Activated CD8-positive, alpha-beta memory T cell treated with anti-CD3 and anti-CD28 coated beads, Interleukin-2, amount 50 U/mL, for 24 hours (primary cell): ENCODE data around the gene ANKRA2.
A peak's percentile ranks its signal among the peaks of the same experiment; 100 is the strongest.

Experiments used
- DNase-seq: peaks from one replicate; pipeline ENCODE4 v3.0.0-alpha.2; 2020; ENCODE audit errors: extremely low read depth

The ANKRA2 gene, protein sequence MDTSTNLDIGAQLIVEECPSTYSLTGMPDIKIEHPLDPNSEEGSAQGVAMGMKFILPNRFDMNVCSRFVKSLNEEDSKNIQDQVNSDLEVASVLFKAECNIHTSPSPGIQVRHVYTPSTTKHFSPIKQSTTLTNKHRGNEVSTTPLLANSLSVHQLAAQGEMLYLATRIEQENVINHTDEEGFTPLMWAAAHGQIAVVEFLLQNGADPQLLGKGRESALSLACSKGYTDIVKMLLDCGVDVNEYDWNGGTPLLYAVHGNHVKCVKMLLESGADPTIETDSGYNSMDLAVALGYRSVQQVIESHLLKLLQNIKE

DNA sequence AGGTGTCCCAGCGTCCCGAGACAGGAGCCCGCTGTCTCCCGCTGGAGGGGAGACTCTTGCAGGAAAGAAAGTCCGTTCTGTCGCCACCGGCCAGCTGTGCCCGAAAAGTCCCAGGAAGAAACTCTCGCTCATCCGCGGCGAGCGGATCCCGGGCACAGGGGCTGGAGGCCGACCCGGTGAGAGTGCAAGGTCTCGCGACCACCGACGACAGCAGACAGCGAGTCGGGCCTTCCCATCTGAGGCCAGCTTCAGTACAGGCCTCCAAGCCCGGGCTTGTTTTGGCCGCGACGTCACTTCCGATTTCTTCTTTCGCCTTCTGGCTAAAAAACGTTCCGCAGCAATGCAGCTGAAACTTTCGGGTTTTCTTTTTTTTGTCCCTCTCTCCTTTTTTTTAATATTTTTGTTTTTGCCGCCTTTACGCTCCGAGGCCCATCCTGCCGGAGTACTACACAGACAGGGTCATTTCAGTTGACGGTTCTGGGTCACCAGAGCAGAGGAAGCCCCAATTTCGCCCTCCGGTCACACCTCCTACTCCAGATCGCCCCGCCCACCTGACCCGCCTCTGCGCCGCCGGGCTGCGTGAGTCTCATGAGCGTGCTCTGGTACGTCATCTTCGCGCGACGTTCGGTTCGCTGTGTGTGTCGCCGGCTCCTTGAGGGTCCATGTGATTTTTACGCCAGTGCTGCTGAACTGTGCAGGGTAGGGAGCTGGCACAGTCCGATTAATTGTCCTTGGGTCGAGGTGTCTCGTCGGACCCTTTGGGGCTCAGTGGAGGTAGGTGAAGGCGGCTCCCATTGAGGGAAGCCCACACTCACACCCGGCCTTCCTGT is at the start of gene ANKRA2, which contains the start of gene UTP15:
ANKRA2 (minus strand) TSS at position 501 of the 830 bp plus-strand sequence. CDS start 2,758 bp downstream, outside the sequence.
UTP15 (plus strand) TSS at position 605 of the 830 bp plus-strand sequence. CDS start 1,602 bp downstream, outside the sequence.
- peak; percentile 98 for DNase-seq

DNA sequence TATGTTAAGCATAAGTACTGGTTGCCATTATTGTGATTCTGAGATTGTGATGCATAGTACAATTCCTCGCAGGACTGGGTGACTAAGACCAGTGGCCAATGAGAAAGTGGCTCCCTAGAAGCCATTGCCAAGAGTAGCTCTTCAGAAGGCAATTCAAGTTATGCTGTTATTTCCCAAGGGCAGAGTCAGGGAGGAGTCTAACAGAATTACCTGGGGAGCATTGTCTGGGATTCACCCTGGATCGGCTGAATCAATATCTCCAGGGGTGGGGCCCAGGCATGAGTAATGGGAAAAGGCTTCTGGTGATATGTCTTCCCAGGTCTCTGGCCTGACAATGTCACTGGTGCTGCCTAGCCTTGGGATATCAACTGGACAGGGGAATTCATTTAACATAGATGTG is 49.6 kb upstream of the ANKRA2 start:
- DNase-seq = no peak

DNA sequence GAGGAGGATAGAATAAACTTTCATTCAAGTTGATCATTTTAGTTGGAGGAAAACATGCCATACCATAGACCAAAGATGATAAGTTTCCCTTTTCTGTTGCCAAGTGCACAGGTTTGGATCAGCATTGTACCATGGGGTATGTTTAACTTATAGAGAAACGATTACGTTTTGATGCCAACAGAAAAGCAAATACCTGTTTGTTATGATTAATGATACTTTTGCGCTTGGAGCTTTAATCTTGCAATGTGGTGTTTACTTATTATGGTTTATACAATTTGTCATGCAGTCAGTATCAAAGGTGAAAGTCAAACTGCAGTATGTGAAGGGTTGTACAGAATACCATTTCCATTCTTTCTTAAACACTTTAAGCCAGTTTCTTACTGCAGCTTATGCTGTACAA is 47.4 kb upstream of the ANKRA2 start:
- DNase-seq = no peak

DNA sequence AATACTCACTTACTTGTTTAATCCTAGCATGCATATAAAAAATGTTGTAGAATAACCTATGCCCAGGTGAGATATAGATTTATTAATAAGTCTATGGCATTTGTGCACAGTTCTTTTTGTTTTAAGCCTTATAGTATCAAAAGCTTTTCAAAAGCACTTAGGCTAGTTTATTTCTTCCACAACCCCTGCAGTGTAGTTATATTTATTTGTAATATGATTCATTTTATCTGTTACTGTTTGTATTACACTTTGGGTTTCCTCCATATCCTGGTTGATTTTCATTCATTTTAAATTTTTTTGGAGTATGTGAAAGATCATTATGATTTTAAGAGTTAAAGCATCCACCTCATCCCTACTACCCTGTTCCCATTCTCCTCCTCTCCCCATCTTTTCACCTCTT is 41.8 kb upstream of the ANKRA2 start:
- no peak for DNase-seq

DNA sequence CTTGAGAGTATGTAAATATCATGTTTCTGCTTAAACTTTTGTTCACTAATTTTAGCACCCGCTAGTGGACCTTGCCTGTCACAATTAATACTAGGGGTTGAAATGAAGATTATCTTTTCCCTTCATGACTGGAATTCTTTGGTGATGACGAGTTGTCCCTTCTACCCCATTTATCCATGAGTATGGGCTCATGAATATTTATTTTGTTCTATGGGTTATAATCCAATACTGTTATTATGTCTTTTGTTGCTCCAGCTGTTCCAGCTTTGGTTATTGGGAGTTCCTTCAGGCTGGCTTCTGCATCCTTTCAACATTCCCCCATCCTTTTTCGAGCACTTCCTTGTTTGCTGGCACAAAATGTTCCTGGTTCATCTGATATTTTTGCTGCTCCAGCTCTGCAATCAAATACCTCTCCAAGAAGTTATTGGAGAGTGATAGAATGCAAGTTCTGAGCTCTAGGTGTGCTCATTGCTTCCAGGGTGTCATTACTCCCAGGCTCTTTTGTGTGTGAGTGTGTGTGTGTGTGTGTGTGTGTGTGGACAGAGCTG is 40.8 kb upstream of the ANKRA2 start:
- DNase-seq = no peak

DNA sequence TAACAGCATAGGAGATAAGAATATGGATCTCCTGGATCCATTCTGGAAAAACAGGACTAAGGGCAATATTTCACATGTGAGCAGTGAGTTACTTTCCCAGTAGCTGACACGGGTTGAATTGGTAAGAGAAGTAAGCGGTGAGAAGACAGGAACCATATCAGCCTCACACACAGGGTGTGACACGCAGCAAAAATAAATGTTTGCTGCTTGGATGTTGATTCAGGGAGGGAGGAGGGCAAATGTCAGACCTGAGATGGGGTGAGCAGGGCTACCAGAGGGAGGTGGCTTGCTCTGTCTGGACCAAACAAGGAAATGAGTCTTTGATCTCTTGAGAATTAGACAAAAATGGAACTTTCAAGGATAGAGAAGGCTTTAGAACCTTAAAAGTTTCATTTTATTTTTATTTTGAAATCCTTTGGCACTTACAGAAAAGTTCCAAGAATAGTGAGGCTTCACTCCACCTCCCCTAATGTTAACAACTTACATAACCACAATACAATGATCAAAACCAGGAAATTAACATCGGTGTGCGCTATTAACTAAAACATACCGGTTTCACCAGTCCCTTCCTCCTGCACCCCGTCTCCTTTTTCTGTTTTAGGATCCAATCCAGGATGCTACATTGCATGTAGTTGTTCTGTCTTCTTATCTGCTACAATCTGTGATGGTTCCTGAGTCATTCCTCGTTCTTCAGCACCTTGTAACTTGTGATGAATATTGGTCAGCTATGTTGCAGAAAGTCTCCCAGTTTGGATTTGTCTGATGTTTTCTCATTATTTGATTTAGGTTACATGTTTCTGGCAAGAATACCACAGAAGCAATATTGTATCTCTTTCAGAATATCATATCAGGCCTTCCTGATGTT is 40.0 kb upstream of the ANKRA2 start:
- DNase-seq = no peak

DNA sequence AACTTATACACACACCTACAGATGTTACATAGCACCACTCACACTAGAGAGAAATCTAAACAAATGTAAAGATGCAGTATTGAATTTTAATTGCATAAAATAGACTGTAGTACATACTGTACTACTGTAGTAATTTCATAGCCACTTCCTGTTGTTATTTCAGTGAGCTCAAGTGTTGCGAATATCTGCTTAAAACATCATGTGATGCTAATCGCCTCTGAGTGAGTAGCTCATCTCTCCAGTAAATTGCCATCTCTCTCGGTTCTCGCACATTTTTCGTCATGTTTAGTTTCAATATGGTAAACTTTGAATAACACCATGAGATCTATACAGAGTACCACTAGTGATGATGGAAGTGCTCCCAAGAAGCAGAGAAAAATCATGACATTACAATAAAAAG is 38.6 kb upstream of the ANKRA2 start:
- DNase-seq = no peak

DNA sequence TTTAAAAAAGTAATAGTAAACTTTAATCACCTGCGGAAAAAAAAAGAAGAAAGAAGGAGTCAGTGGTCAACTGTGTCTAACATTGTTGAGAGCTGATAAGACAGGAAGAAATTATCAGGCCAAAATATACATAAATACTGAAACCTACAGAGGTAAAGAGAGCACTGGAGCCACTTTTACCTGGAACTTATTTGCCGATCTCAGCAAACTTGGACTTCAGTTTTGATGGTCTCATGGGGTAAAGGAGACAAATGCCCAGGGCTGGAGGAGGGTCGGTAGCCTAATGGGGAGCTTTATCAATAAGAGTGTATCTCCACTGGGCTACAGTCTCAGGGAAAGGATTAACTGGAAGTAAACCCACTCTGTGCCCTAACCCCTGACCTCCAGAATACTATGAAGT is 33.9 kb upstream of the ANKRA2 start:
- no peak for DNase-seq

DNA sequence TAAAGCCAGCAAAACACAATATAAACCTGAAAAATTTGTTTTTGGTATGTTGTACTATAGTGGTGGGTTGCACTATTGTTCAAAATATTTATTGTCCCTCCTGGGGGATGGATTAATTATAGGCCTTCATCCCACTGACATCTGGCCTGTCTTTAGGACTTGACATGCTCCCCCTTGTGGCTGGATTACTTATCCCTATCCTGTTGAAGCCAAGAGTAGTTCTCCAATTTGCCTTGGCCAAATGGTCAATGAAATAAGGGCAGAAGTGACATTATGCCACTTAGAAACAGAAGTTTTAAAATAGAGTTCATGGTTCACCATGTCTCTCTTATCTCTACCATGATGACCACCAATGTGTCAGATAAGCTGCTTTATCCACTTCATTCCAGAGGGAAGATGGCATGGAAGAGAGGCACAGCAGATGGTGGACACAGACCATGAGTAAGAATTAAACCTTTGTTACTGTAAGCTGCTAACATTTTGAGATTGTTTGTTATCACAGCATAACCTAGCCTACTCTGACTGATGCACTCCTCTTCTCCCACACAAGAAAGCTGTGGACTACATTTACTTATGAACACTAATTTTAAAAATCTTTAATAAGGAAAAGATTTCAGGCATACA is 31.4 kb upstream of the ANKRA2 start:
- DNase-seq = no peak

DNA sequence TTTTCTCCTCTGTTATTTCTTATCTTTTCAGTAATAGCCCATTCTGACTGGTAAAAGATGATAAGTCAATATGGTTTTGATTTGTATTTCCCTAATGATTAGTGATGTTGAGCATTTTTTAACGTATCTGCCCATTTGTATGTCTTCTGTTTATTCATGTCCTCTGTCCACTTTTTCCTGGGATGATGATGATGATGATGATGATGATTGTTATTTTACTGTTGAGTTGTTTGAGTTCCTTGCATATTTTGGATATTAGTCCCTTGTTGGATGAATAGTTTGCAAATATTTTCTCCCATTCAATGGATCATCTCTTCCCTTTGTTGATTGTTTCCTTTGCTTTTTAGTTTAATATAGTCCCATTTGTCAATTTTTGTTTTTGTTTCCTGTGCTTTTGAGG is 27.1 kb upstream of the ANKRA2 start:
- DNase-seq = no peak

DNA sequence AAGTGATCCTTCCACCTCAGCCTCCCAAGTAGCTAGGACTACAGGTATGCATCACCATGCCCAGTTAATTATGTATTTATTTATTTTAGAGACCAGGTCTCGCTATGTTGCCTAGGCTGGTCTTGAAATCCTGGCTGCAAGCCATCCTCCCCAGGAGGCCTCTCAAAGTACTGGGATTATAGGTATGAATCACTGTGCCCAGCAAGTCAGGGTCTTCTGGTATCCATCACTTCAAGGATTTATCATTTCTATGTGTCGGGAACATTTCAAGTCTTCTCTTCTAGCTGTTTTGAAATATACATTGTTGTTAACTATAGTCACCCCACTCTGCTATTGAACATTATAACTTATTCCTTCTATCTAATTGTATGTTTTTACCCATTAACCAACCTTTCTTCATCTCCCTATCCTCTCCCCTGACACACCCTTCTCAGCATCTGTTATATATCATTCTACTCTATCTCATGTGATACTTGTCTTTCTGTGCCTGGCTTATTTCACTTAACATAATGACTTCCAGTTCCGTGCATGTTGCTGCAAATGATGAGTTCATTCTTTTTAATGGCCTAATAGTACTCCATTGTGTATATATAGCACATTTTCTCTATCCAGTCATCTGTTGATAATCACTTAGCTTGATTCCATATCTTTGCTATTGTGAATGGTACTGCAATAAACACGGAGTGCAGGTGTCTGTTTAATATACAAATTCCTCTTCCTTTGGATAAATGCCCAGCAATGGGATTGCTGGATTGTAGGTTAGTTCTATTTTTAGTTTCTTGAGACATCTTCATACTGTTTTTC is 26.5 kb upstream of the ANKRA2 start:
- no peak for DNase-seq

DNA sequence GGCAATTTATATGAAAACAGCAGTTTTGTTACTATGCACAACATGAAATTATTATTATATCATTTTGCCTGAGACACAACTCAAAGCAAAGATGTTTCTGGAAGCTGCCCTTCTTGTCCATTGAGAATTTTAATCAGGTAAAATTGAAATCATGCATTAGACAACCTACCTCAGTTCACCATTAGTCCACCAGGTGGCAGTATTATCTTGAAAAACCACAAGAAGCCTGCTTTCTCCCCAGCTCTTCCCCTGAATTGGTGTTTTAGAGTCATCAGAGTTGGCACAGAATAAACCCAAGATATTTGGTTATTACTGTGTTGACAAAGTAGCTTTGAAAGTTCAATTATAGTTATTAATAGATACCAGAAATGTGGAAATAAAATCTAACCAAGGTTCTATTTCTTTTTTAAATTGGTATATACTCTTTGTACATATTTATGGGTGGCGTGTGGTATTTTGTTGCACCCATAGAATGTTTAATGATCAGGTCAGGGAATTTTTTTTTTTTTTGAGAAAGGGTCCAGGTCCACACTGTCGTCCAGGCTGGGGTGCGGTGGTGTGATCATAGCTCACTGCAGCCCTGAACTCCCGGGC is 25.8 kb upstream of the ANKRA2 start:
- peak; percentile 2 for DNase-seq

DNA sequence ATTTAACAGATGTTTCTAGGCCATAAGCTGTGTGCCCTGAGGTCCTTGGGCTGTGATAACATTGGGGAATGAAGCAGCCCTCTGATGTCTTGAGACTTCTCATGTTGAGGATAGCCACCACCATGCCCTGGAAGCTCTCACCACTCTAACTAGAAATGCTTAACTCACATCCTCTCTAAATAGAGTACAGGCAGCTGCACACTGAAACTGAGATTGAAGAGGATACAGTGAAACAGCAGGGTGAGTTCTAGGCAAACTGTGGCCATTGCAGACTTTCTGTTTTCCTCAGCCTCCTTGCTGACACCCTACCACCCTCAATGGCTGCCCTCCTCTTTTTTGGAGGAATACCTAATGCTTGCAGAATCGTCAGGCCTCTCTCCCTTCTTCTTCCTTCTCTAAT is 22.5 kb upstream of the ANKRA2 start:
- no peak for DNase-seq

DNA sequence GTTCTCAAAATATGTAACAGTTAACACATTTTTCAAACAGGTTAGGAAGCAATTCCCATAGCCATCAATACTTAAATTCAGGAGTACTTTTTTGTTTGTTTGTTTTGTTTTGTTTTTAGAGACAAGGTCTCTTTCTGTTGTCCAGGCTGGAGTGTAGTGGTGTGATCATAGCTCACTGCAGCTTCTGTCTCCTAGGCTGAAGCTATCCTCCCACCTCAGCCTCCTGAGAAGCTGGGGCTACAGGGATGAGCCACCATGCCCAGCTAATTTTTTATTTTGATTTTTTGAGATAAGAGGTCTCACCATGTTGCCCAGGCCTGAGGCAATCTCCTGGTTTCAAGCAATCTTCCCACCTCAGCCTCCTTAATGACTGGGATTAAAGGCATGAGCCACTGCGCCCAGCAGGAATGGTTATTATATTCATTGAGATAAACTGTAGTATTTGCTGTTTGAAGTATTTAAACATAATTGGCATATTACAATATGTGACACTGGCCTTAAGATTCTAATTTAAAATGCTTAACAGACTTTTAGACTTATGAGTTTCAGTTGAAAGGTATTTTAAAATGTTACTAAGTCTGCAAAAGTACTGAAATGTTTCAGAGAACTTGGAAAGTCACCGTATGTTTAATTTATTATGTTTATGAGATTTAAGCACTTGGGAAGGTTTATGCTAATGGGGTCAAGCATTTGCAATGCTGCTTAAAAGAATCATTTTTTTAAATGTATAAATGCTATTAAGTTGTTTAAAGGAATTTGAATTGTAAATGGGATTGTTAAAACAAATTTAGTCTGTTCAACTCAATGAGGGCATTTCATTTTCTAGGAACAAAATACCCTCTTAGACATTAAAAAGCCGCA is 17.1 kb upstream of the ANKRA2 start:
- DNase-seq = no peak

DNA sequence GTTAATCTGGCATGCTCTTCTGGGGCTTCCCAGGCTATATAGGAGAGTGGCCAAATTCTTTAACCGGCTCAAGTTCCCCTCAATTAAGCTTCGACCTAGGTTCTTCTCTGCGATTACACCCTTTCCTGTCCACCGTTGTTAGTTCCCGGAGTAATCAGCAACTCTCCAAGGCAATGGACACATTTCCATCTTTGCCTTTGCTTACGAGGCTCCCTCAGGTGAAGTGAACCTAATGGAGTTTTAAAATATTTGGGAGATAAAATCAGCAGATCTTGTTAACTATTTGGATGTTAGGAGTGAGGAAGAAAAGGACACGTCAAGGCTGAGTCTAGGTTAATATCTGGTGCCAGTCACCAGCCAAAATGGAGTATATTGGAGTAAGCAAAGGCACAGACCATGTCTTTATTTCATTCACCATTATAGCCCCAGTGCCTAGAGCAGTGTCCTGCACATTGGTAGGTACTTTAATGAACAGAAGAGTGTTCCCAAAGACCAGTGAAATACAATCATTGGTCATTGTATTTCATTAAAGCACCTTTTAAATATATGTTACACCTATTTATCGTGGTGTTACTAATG is 619 bp upstream of the ANKRA2 start:
- DNase-seq = no peak

DNA sequence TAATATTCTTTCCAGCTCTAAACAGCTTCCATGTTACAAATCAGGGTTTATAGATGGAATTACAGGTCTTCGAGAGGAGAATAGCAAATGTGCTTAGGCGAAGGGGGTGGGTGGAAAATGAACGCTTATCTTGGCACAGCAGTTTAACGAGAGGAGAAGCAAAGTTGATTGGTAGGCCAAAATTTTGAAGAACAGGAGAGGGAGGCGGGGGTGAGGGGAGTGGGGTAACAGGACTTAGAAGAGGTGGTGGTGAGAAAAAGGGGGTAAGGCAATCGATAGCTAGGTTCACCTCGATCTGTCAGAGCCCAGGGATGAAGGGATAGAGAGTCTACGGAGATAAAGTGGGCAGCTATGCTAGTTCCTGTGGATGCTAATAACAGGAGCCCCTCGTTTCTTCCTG is 764 bp downstream of the ANKRA2 start:
- DNase-seq = no peak

DNA sequence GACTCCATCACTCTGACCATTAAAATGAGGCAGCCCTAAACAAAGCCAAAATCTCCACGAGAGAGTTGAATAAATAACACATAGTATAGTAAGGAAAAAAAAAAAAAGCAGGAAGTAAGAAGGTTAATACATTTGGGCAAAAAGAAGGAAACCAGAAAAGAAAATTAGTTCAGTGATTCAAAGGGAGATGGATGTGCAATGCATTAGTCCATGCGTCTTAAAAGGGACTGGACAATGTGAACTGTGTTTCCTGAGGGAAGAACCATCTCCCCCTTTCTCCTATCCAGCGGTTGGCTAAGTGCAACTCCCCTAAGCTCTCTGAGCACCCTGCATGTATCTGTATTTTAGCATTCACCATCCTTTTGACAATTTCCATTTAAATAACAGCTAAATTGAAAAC is 1.4 kb downstream of the ANKRA2 start:
- no peak for DNase-seq

DNA sequence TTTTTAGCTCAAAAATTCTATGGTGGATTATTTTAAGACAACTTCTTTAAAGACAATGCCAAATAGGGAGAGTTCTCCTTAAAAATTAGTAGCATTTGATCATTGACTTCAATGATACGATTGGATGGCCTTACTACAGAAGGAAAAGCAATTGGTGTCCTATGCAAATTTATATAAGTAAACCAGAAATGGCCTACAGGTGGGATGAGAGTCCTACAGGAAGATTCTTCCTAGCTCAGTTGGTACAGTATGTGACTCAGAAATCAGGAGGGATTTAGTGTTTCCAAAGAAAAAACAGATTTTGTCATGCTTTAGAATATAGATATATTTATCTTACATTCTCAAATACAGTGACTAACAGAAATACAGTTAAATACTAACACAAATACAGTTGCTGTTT is 6.5 kb downstream of the ANKRA2 start:
- no peak for DNase-seq

DNA sequence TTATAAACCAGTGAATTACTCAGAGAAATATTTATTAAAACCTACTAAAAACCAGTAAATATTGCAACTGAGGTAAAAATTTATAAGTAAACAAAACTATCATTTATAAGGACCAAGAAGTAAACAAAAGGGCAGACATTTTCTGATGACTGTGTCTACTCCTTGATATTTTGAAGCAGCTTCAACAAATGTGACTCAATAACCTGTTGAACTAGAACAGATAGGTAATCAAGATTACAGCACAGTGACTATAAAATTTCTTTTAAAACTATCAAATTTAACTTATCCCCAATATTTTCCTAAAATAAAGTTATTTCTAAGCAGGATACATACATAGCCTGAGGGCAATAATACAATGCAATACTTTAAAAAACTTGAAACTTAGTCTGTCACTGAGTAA is 12.8 kb downstream of the ANKRA2 start:
- no peak for DNase-seq
